SK-N-MC (cell line): Measurements from ENCODE around the gene SERP2.

Source experiments
- EZH2 ChIP-seq: fragments of 200-600 bp; sonication (generic); IDR thresholded peaks from one replicate; pipeline ENCODE4 v1.6.1; 2017; ENCODE audit warnings: antibody characterized with exemption
- FOXP2 ChIP-seq: optimal IDR thresholded peaks from 2 replicates; pipeline ENCODE3; 2011; ENCODE audit warnings: mild to moderate bottlenecking, moderate library complexity; ENCODE audit not compliant: insufficient read depth; ENCODE audit errors: extremely low read length, control extremely low read depth
- POLR2AphosphoS5 ChIP-seq: IDR thresholded peaks from 2 replicates; pipeline ENCODE4 v1.6.1; 2012; ENCODE audit warnings: mild to moderate bottlenecking, low read depth, low read length, borderline replicate concordance

DNA sequence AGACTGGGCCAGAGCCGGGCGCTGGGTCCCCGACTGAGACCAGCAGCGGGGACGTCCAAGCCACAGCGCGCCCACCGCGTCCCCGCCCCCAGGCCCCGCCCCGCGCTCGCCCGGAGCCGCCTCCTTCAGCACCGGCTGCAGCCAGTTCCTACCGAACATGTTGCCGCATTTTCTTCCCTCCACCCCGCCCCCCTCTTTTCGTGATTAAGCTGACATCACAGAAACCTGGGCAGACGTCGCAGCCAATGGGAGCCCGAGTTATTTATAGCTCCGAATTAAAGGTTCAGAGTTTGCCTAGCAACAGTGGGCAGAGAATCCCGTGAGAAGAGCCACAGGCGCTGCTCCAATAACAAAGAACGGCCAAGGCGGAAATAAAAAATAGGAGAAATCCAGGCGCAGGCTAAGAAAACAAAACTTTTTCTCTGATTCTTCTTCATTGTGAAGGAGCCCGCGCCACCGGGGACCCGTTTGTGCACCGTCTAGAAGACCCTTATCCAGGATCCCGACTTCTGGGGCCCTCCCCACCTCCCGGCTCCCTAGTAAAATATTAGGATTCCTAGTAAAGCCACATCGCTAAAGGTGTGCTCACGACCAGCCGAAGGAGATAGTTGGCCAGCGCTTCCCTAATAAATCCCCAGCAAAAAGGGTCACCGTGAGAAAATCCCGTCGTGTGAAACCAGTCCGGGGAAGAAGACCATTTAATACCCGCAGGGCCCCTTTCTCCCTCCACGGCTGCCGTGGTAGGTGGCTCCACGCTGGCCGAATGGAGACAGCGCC lies 61.7 kb downstream of the SERP2 start:
- TF ChIP-seq EZH2 = no peak
- peak; percentile 80 for TF ChIP-seq POLR2AphosphoS5
- TF ChIP-seq FOXP2 = no peak
